ENCODE results near the gene MLLT10.
"Not testable (repeated sequence)": the region's sequence is repeated elsewhere in the genome, so short reads cannot be mapped to it uniquely, and the experiment has no call there.

The MLLT10 gene

DNA sequence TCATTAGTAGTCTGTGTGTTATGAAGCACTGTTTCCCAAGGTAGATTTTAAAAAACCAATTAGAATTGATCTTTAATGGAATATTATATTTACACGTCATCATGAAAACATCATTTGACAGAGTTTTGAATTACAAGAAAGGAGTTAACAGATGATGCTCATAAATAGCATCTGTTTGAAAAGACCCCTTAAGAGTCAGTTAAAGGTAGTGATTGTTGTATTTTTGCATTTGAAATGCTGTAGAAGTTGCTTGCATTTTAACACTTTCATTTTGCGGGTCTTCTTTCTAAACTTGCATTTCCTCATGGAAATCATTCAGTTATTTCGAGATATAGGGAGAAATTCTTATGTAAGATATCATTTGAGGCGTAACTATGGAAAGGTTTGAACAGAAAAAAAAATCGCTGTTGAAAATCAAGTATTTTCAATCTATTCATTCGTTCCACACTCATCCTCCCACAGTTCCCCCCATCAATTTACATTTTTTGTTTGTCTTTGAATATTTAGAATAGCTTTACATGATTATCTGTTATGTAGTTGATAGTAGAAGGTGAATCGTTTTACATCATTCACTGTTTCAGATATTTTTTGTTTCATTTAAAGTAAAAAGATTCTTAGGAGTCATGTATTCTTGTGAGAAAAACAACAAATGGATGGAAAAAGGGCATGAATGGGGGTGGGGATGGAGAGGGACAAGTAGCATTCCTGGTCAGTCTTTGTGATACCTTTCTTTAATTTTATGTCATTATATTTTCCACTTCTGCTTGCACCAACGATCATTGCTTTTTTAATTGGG, 5.6 kb upstream of the MLLT10 start:
- no peak for DNase-seq (ENCODE audit: low read depth)

- no peak for DNase-seq (ENCODE audit: low read depth)
These were observed 4.8 kb upstream of the MLLT10 start for GRCh38 chr10:21529032-21529910.

- DNase-seq (ENCODE audit: low read depth) = no peak
These were observed 3.9 kb upstream of the MLLT10 start for GRCh38 chr10:21530168-21530567.

- no peak for DNase-seq (ENCODE audit: low read depth)
These were observed 3.4 kb upstream of the MLLT10 start for GRCh38 chr10:21530641-21531040.

DNA sequence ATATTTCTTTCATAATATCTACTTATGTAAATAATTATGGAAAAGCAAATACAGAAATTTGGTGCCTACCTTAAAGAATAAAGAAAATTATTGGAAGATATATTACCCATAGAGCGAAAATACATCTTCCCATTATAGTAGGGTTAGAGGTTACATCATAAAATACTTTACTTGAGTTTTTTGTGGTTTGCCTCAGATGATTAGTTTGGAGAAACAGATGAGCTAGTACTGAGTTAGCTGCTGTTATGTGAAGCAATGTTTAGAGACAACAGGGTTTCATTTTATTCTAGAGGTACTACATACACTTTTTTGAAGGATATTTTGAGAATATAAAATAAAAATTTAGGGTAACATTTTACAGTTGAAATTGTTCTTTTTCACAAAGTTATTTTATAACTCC, 2.9 kb upstream of the MLLT10 start:
- no peak for DNase-seq (ENCODE audit: low read depth)

DNA sequence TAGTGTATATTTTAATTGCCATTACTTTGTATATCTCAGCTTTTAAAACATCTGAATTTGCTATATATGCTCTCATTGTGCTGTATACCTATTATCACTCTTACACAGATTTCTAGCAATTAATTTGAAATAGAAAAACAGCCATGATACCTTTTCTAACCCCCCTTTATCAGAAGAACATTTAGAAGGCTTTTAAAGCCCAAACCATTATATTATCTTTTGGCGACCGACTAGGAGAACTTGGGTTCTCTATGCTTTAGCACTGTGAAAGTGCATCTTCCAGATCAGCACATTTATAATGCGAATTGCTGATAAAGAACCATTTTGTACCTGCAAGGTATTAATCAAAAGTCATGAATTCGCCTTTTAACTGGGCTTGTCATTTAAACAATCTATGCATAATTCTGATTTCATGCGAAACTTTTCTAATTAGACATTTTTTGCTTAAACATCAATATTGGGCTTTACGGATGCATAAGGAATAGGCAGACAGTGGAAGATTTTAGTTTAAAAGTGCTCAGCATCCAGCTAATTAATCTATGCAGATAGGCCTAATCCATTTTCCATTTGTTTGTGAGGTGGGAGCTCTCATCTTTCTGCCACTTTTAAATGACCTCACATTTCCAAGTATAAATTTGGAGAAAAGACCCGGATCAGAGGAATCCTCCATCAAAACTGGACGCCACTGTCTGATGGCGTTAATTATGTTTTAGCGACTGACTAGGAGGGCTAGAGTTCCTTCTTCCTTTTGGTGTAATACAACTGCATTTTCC, 1.2 kb upstream of the MLLT10 start:
- DNase-seq (ENCODE audit: low read depth) = no peak

DNA sequence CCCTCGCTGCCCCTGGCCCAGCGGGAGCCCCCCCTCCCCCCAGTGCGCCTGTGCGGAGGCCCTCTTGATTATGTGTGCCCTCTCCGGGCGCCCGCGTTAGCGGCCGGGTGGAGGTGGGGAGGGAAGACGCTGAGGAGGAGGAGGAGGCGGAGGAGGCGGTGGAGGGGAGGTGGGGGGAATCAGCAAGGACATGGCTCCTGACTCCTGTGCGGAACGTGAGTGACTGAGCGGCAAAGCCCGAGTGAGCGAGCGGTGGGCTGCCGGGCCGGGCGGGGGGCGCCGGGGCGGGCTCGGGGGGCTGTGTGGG, 201 bp downstream of the MLLT10 start:
- no peak for DNase-seq (ENCODE audit: low read depth)

GRCh38 chr10:21534604-21535493, 817 bp downstream of the MLLT10 start:
- no peak for DNase-seq (ENCODE audit: low read depth)

- DNase-seq (ENCODE audit: low read depth) = no peak
These were observed 1.5 kb downstream of the MLLT10 start for GRCh38 chr10:21535494-21535965.

- not testable (repeated sequence) for DNase-seq (ENCODE audit: low read depth)
These were observed 1.9 kb downstream of the MLLT10 start for GRCh38 chr10:21535976-21536375.

- DNase-seq (ENCODE audit: low read depth) = no peak
These were observed 2.8 kb downstream of the MLLT10 start for GRCh38 chr10:21536874-21537273.

DNA sequence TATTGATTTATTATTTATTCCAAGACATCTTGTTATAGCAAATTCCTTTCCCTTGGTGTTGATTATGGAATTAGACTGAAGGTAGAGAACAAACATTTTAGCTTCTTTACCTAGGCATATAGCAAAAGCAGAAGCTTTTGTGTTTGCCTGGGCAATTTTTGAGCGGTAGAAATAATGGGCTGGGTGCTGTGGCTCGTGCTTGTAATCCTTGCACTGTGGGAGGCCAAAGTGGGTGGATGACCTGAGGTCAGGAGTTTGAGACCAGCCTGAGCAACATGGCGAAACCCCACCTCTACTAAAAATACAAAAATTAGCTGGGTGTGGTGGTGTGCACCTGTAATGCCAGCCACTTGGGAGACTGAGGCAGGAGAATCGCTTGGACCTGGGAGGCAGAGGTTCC, 6.7 kb downstream of the MLLT10 start:
- DNase-seq (ENCODE audit: low read depth) = not testable (repeated sequence)

GRCh38 chr10:21547246-21547645, 13.2 kb downstream of the MLLT10 start:
- DNase-seq (ENCODE audit: low read depth) = no peak

GRCh38 chr10:21552638-21553037, 18.6 kb downstream of the MLLT10 start:
- no peak for DNase-seq (ENCODE audit: low read depth)

DNA sequence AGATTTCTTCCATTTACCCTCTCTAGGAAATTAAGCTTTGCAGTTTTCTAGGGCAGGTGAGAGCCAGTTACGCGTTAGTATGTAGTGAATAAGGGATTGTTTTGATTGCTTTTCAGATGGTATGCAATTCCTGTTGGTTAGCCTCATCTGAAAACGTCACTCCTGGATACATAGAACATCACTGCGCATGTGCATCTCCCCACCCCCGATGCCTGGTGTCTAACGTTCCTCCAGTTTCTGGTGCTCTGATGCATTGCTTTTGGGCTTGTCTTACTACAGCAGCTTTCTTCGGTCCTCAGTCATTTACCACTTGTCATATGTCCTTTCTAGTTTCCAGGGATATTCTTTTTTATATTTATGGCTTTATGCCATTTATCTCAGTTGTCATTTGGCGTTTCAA, 22.5 kb downstream of the MLLT10 start:
- DNase-seq (ENCODE audit: low read depth) = no peak

- not testable (repeated sequence) for DNase-seq (ENCODE audit: low read depth)
These were observed 25.0 kb downstream of the MLLT10 start for GRCh38 chr10:21558984-21559383.

- no peak for DNase-seq (ENCODE audit: low read depth)
These were observed 36.9 kb downstream of the MLLT10 start for GRCh38 chr10:21570761-21571521.

DNA sequence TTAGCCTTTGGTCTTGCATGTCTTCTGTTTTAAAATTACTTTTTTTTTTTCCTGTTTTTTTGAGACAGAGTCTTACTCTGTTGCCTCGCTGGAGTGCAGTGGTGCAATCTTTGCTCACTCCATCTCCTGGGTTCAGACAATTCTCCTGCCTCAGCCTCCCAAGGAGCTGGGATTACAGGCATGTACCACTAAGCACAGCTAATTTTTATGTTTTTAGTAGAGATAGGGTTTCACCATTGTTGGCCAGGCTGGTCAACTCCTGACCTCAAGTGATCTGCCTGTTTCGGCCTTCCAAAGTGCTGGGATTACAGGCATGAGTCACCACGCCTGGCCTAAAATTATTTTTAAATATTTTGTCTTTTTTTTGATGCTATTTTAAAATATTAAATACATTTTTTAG, 38.5 kb downstream of the MLLT10 start:
- DNase-seq (ENCODE audit: low read depth) = no peak

DNA sequence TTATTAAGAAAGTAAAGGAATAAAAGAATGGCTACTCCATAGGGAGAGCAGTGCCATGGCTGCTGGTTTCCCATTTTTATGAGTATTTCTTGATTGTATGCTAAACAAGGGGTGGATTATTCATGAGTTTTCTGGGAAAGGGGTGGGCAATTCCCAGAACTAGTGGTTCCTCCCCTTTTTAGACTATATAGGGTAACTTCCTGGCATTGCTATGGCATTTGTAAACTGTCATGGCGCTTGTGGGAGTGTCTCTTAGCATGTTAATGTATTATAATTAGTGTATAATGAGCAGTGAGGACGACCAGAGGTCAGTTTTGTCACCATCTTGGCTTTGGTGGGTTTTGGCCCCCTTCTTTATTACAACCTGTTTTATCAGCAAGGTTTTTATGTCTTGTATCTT, 40.5 kb downstream of the MLLT10 start:
- DNase-seq (ENCODE audit: low read depth) = not testable (repeated sequence)

DNA sequence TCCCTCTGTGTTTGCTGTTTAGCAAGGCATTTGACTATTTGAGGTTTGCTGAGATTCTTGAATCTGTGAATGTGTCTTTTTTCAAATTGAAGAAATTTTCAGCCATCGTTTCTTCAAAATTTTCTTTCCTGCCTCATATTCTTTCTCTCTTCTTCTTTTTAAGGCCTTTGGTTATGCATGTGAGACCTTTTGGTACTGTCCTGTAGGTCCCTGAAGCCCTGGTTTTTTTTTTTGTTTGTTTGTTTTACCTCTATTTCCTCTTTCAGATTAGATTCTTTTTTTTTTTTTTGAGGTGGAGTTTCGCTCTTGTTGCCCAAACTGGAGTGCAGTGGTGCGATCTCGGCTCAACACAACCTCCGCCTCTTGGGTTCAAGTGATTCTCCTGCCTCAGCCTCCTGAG, 45.3 kb downstream of the MLLT10 start:
- no peak for DNase-seq (ENCODE audit: low read depth)

GRCh38 chr10:21581421-21581834, 47.4 kb downstream of the MLLT10 start:
- not testable (repeated sequence) for DNase-seq (ENCODE audit: low read depth)

Data from CMK (cell line).